GM11168 (cell line): ENCODE measurements around the gene C1QL4.
"Not testable (repeated sequence)": the region's sequence is repeated elsewhere in the genome, so short reads cannot be mapped to it uniquely, and the experiment has no call there.

Source experiments
- in situ Hi-C: fragments of 300-500 bp; cut with MboI; formaldehyde crosslinking; loops from one replicate; pipeline ENCODE4 v1.12.0; 2022; ENCODE audit warnings: low sequenced_read_pairs; ENCODE audit not compliant: unreplicated experiment

C1QL4 gene

GRCh38 chr12:49314811-49315210, 22.2 kb downstream of the C1QL4 start:
- in situ Hi-C loops, result no loop called here

DNA sequence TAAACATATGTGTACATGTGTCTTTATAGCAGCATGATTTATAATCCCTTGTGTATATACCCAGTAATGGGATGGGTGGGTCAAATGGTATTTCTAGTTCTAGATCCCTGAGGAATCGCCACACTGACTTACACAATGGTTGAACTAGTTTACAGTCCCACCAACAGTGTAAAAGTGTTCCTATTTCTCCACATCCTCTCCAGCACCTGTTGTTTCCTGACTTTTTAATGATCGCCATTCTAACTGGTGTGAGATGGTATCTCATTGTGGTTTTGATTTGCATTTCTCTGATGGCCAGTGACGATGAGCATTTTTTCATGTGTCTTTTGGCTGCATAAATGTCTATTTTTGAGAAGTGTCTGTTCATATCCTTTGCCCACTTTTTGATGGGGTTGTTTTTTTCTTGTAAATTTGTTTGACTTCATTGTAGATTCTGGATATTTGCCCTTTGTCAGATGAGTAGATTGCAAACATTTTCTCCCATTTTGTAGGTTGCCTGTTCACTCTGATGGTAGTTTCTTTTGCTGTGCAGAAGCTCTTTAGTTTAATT, 26.5 kb downstream of the C1QL4 start:
- in situ Hi-C loops, result not testable (repeated sequence)

GRCh38 chr12:49309386-49309785, 27.6 kb downstream of the C1QL4 start:
- in situ Hi-C loops, result no loop called here

DNA sequence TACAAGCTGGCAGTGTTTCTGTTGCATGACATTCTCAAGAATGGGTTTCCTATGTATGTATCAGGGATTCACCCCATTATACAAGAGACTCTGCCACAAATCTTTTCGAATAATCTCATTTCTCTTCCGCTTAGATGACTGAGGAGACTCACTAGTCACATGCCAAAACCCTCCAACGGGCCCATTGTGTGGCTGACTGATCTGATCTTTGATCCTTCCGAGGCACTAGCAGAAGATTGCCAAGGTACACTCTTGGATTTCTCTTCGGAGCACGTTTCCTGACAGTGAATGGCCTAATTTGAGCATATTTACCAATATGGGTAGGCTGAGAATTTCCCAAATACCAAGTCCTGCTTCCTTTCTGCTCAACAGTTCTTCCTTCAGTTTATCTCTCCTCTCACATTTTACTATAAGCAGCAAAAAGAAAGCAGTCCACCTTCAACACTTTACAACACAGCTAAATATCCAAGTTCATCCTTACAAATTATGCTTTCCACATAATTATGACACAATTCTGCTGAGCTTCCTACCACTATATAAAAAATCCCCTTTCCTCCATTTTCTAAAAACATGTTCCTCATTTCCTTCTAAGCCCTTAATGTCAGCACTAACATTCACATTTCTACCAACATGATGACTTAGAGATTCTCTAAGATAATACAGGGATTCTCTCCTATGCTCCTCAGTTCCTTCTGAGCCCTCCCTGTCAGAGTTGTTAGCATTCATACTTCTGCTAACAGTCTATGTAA, 31.1 kb downstream of the C1QL4 start:
- in situ Hi-C loops, result no loop called here

- in situ Hi-C loops, result no loop called here
Measured at GRCh38 chr12:49304161-49304560, 32.8 kb downstream of the C1QL4 start.

DNA sequence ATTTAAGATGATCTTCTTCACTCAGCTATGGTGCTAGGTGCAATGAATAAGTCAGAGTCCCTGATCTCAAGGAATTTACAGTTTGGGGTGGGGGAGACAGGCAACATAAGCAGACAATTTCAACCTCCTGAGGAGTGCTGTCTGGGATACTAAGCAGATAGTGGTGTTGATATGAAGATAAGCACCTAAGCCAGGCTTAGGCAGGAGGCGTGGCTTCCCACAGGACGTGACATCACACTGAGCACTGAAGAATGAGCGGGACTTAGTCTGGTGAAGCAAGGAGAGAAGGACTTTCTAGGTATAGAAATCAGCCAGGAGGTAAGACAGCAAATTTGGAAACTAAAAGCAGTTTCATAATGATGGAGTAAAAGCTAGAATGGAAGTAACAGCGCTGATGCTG, 35.2 kb downstream of the C1QL4 start:
- in situ Hi-C loops, result no loop called here

- in situ Hi-C loops, result no loop called here
Measured at GRCh38 chr12:49298160-49298559, 38.8 kb downstream of the C1QL4 start.

DNA sequence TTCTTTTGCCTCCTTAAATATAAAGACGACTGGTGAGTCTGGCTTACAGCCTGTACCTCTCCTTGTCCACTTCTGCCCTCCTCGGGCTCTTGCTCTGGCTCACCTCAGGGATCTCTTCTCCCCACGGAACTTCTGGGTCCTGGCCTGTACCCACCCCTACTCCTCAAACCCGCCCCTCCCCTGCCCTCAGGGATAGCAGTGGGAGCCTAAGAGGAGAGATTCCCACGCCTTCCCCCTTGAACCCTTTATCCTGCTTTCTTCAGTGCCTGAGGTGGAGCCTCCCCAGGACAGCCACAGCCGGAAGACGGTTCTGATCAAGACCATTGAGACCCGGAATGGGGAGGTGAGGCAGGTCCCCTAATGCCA, 39.3 kb downstream of the C1QL4 start:
- in situ Hi-C loops, result no loop called here

- in situ Hi-C loops, result no loop called here
Measured at GRCh38 chr12:49296836-49297694, 39.9 kb downstream of the C1QL4 start.

GRCh38 chr12:49296034-49296835, 40.8 kb downstream of the C1QL4 start:
- in situ Hi-C loops, result no loop called here

GRCh38 chr12:49295082-49295936, 41.7 kb downstream of the C1QL4 start, which contains the start of gene PRPH:
Gene PRPH (plus strand): TSS chr12:49295147. CDS start chr12:49295201, 54 bp downstream.
- in situ Hi-C loops, result no loop called here

DNA sequence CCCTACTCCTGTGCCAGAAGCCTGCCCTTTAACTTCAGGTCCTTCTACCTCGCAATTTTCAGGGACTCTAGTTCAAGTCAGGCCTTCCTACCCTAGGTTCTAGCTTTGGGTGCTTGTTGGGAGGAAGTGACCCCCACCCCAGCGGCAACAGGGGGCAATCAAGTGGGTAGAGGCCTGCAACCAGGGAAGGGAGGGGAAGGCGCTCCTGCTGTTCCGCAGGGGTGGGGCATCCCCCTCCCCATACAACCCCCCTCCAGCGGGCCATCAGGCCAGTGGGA, 42.2 kb downstream of the C1QL4 start:
- in situ Hi-C loops, result loop anchor here (5.0 kb wide), 1 partner anchor 43 kb away; the partner anchor contains the start of gene C1QL4

- in situ Hi-C loops, result loop anchor here (5.0 kb wide), 1 partner anchor 43 kb away; the partner anchor contains the start of gene C1QL4
Measured at GRCh38 chr12:49294086-49294803, 42.7 kb downstream of the C1QL4 start.

DNA sequence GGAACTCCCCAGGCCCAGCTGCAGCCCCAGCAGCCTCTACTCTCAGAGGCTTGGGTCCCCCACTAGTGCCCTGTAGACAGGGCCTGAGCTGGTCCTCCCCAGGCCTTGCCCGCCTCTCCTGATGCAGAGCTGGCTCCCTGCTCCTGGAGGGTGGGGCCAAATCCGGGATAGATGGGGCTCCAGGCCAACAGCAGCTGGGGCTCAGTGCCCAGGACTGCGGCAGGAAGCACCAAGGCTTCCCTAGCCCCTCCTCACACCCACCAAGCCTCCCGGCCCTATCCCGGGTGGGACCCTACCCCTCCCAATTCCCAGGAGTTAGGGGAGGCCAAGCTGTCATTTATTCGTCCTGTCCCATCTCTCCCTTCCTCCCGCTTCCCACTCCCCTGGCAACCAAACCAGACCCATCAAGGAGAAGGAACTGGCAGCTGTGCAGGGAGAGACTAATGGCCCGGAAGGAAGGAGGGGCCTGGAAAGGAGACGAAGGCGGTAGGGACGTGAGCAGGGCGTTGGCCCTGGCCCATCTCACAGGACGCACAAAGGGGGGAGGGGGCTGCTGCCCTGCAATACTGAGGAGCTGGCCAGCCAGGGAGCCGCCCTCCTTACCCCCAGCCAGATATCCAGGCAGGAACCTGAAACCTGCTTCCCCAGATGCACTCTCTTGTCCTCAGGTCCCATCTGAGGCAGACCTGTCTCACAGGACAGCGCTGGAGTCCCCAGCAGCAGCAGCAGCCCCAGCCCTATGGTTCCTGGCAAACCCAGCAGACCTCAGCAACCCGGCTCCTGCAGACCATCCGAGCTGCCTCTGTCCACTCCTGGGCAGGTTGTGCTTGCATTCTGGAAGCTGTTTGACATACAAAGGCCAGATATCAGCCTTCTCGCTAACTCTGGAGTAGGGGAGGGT, 43.7 kb downstream of the C1QL4 start:
- in situ Hi-C loops, result loop anchor here (5.0 kb wide), 1 partner anchor 44 kb away; the partner anchor contains the start of gene C1QL4

DNA sequence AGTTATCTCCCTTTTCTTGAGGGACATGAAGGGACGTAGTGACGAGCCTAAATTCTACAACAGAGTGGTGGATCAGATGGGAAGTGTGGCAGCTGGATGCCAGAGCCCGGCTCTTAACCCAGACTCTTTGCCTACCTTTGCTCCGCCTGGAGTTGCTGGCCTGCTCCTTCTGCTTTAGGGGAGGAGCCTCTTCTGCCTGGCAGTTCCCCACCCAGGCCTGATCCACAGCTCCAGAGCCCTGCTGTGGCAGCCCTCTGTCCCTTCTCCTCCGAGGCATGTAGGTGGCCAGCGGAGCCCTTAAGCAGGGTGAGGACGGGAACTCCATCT, 44.3 kb downstream of the C1QL4 start:
- in situ Hi-C loops, result loop anchor here (5.0 kb wide), 1 partner anchor 45 kb away; the partner anchor contains the start of gene C1QL4

DNA sequence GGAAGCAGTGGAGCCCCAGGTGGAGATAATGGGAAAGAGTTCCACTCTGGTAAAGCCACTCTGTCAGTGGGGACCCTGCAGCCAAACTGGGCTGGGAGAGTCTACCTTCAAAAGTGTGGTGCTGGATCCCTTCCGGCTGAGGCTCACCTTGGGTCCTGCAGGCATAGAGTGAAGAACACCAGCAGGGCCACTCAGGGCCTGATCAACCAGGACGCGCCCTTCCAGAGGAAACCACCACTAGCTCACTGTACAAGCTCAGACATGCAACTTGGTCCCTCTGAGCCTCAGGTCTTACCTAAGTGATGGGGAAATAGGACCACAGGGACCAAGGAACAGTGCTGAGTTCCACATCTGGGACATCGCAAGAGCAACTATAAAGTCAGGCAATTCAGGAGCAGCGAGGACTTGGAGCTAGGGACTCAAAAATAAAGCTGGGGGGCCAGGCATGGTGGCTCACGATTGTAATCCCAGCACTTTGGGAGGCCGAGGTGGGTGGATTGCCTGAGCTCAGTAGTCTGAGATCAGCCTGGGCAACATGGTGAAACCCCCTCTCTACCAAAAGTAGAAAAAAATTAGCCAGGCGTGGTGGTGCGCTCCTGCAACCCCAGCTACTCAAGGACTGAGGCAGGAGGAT, 47.9 kb downstream of the C1QL4 start:
- in situ Hi-C loops, result no loop called here

DNA sequence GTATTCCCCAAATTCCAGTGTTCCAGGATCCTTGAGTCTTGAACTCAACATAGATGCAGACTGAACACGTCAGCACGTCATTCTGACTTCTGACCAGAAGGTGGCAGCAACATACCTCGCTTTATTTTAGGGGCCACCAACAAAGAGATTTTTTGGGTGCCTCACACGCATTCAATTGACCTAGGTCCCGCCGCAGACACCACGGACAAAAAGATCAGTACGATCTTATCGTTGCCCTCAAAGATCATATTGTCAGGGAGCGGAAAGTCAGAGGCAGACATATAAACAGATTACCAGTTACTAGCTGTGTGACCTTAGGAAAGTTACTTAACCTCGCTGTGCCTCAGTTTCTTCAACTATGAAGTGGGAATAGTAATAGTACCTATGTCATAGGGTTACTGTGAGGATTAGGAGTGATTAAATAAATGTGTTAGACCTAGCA, 48.6 kb downstream of the C1QL4 start:
- in situ Hi-C loops, result no loop called here
